GM23338 (cell line): Measurements from ENCODE around the gene RIBC2. TPM values are rescaled to one million over a fixed set of nuclear protein-coding genes. Genes with fewer than 3 reads are reported as not detected.

Source experiments
- polyA plus RNA-seq: library from polyadenylated mRNA; unstranded; fragments of >200 nt; fragmentation: Nextera tagmentation; extraction: Ambion mirVana; gene quantifications from 2 replicates; pipeline ENCODE4 v1.2.1, GENCODE V29; 2016
- total RNA-seq: library from RNA; depleted of rRNA; stranded (reverse); fragments of >200 nt; shearing (Covaris generic); gene quantifications from 2 replicates; pipeline ENCODE4 v1.2.3, GENCODE V29; 2014; rRNA removed

Gene RIBC2
- total and polyA plus RNA-seq, 2 experiments from 2014 or later = 2.2 to 2.8 TPM

Other genes starting within 250 kb of the RIBC2 start
- gene NUP50, start 249.8 kb upstream of the RIBC2 start, total RNA-seq = 96.6 and 97.4 TPM in 2 replicates
- 43.7 and 45.9 TPM in 2 replicates for gene NUP50, start 249.8 kb upstream of the RIBC2 start, polyA plus RNA-seq
- gene KIAA0930, start 172.8 kb upstream of the RIBC2 start, total RNA-seq = 78.6 and 81.8 TPM in 2 replicates
- 15.0 and 19.1 TPM in 2 replicates for gene KIAA0930, start 172.8 kb upstream of the RIBC2 start, polyA plus RNA-seq
- 0.89 TPM in 1 of 2 replicates, not detected in the other for gene UPK3A, start 128.7 kb upstream of the RIBC2 start, total RNA-seq
- gene UPK3A, start 128.7 kb upstream of the RIBC2 start, polyA plus RNA-seq = 0.47 and 1.1 TPM in 2 replicates
- gene FAM118A, start 103.8 kb upstream of the RIBC2 start, total RNA-seq = 20.3 and 22.0 TPM in 2 replicates
- 9.8 and 11.9 TPM in 2 replicates for gene FAM118A, start 103.8 kb upstream of the RIBC2 start, polyA plus RNA-seq
- gene SMC1B, start 94 bp upstream of the RIBC2 start, total RNA-seq = not detected in 2 replicates
- 0.10 and 0.16 TPM in 2 replicates for gene SMC1B, start 94 bp upstream of the RIBC2 start, polyA plus RNA-seq
- 134 and 137 TPM in 2 replicates for gene FBLN1, start 89.2 kb downstream of the RIBC2 start, total RNA-seq
- gene FBLN1, start 89.2 kb downstream of the RIBC2 start, polyA plus RNA-seq = 88.4 and 90.1 TPM in 2 replicates